Activated naive CD8-positive, alpha-beta T cell (primary cell): ENCODE results near the gene KCNG3.
A peak's percentile ranks its signal among the peaks of the same experiment; 100 is the strongest.
"Not testable (repeated sequence)": the region's sequence is repeated elsewhere in the genome, so short reads cannot be mapped to it uniquely, and the experiment has no call there.

Experiments used
- H3K27ac Mint-ChIP-seq: one replicate; pipeline ENCODE4 v1.8.0; 2021; ENCODE audit warnings: mixed read lengths
- H3K27me3 Mint-ChIP-seq: one replicate; pipeline ENCODE4 v1.8.0; 2021; ENCODE audit warnings: mixed read lengths
- H3K36me3 Mint-ChIP-seq: one replicate; pipeline ENCODE4 v1.8.0; 2021; ENCODE audit warnings: mixed read lengths
- H3K4me1 Mint-ChIP-seq: one replicate; pipeline ENCODE4 v1.8.0; 2021; ENCODE audit warnings: low read depth, mixed read lengths
- H3K4me3 Mint-ChIP-seq: one replicate; pipeline ENCODE4 v1.8.0; 2021; ENCODE audit warnings: mild to moderate bottlenecking, mixed read lengths
- H3K9me3 Mint-ChIP-seq: one replicate; pipeline ENCODE4 v1.8.0; 2021; ENCODE audit warnings: low read depth, mixed read lengths

The KCNG3 gene

DNA sequence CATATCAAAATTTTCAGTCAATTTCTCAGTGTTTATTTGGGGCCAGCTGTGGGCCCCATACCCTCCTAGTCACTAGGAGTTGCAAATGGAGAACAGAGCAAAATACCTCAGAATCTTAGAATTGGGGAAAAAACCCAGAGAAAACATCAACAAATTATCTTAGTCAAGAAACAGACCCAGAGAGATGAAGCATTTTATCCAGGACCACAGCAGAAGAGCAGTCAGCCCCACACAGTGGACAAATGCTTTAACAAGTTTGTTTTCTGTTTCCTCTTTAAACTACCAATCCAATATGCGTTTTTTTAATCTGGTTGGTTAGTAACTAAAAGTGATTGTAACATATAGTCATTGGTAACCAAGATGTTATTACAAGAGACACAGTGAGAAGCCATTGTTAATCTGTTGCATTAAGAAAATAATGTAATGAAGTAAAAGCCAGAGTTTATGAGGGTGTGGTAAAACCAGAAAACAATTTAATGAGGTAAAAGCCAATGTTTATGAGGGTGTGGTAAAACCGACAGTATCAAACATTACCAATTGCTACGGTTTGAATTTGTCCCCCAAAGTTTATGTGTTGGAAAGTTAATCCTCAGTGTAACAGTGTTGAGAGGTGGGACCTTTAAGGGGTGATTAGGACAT is 72.1 kb downstream of the KCNG3 start:
- H3K27me3 Mint-ChIP-seq: no peaks in the 10 kb centered on the region
- H3K4me1 Mint-ChIP-seq: peaks cover 35% of the 10 kb centered on the region
- no peaks in the 10 kb centered on the region for H3K9me3 Mint-ChIP-seq
- peak overlapping the region; percentile 79 for H3K27ac Mint-ChIP-seq
- no peaks in the 10 kb centered on the region for H3K36me3 Mint-ChIP-seq
- no peak overlapping the region for H3K4me3 Mint-ChIP-seq

DNA sequence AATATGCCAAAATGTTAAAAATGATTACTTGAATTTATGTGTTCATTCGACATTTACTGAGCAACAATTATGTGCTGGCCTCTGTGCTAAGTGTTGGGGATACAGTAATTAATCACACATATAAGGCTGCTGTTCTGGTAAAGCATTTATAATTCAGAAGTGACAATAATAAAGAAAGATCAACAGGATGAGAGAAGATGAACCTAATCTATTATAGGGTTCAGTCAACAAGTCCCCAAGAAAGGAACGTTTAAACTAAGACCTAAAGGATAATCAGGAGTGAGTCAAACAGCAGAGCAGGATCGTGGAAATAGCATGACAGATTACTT is 72.7 kb downstream of the KCNG3 start:
- H3K4me3 Mint-ChIP-seq: peak overlapping the region; percentile 73
- peaks cover 35% of the 10 kb centered on the region for H3K4me1 Mint-ChIP-seq
- no peaks in the 10 kb centered on the region for H3K27me3 Mint-ChIP-seq
- no peaks in the 10 kb centered on the region for H3K9me3 Mint-ChIP-seq
- no peaks in the 10 kb centered on the region for H3K36me3 Mint-ChIP-seq
- peak overlapping the region; percentile 93 for H3K27ac Mint-ChIP-seq

DNA sequence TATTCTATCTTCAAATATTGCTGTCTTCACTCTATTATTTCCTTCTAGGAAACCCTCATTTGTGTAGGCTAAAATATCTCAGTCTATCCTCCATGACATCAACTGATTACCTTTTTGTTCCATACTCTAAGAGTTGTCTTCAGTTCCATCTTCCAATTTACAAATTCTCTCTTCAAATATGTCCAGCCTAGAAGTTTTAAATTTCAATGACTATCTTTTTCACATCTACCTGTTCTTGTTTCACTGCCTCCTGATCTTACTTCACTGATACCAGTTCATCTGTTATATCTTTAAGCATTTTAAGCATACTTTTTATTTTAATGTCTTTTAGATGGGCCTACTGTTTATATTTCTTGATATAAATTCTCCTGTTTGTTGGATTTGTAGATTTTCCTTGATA is 79.1 kb downstream of the KCNG3 start:
- H3K36me3 Mint-ChIP-seq: peaks cover 9% of the 10 kb centered on the region
- peaks cover 15% of the 10 kb centered on the region for H3K9me3 Mint-ChIP-seq
- no peaks in the 10 kb centered on the region for H3K27me3 Mint-ChIP-seq
- H3K27ac Mint-ChIP-seq: no peak overlapping the region
- peaks cover 14% of the 10 kb centered on the region for H3K4me1 Mint-ChIP-seq
- no peak overlapping the region for H3K4me3 Mint-ChIP-seq

DNA sequence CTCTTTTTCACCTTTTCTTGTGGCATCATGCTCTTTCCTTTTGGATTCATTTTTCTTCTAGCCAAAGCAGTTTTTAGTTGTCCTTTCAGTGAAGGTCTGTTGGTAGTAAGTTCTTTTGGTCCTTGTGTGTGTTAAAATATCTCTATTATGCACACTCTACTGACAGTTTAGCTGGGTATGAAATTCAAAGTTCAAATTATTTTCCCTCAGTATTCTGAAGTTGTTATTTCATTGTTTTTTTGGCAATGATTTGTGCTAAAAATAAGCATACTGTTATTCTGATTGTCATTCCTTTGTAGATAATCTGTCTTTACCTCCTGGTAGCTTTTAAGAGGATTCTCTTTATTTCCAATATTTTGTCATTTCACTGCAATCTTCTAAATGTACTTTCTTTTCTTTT is 79.6 kb downstream of the KCNG3 start:
- Mint-ChIP-seq H3K27ac (no peak overlapping the region), H3K4me3 (no peak overlapping the region), H3K36me3 (peaks cover 9% of the 10 kb centered on the region), H3K27me3 (no peaks in the 10 kb centered on the region), H3K4me1 (peaks cover 11% of the 10 kb centered on the region), H3K9me3 (peaks cover 15% of the 10 kb centered on the region)

DNA sequence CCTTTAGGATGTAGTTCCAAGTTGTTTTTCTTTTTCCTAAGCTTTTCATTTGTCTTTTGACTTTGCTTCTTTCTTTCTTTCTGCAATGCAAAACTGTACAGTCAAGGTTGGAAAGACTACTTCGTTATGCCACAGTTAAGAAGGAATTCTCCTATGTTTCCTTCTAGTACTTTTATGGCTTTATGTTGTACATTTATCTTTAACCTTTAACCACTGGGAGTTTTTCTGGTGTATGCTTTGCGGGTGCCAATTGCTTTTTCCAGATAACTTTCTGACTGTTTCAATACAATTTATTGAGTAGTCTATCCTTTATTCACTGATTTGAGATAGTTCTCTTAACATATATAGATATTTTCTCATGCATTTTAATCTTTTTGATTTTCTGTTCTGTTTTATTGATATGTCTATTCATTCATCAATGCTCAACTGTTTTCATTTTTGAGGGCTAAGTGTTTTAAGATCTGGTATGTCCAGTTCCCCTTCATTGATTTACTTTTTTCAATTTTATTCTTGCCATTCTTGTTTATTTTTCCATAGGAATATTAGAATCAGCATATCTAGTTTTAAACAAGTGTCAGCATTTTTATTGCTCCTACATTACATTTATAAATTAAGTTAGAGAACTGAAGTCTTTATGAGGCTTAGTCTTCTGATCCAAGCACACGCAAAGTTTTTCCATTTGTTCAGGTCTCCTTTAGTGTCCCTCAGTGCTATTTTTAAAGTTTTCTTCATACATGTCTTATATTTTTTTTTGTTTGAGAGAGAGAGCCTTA is 82.9 kb downstream of the KCNG3 start:
- H3K27me3 Mint-ChIP-seq: no peaks in the 10 kb centered on the region
- H3K4me3 Mint-ChIP-seq: no peak overlapping the region
- no peak overlapping the region for H3K27ac Mint-ChIP-seq
- peaks cover 9% of the 10 kb centered on the region for H3K36me3 Mint-ChIP-seq
- peaks cover 15% of the 10 kb centered on the region for H3K9me3 Mint-ChIP-seq
- no peaks in the 10 kb centered on the region for H3K4me1 Mint-ChIP-seq

DNA sequence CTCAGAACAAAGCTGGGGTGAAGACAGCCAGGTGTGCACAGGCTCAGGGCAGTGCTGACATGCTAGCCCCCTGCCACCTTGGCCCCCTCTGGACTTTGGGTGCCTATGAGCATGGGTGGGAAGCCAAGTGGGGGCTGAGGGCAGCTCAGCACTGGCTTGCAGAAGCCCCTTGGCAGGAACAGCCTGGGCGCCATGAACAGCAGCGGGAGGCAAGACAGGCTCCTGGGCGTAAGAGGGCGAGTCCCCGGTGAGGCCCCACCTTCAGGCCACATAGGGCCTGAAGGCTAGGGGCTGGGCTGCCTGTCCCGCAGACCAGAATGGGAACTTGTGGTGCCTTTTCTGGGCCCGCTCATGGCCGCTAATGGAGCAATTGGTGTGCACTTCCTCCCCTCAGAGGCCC is 85.8 kb downstream of the KCNG3 start:
- no peaks in the 10 kb centered on the region for H3K4me1 Mint-ChIP-seq
- no peaks in the 10 kb centered on the region for H3K27me3 Mint-ChIP-seq
- H3K27ac Mint-ChIP-seq: no peak overlapping the region
- no peaks in the 10 kb centered on the region for H3K36me3 Mint-ChIP-seq
- H3K4me3 Mint-ChIP-seq: no peak overlapping the region
- H3K9me3 Mint-ChIP-seq: no peaks in the 10 kb centered on the region

DNA sequence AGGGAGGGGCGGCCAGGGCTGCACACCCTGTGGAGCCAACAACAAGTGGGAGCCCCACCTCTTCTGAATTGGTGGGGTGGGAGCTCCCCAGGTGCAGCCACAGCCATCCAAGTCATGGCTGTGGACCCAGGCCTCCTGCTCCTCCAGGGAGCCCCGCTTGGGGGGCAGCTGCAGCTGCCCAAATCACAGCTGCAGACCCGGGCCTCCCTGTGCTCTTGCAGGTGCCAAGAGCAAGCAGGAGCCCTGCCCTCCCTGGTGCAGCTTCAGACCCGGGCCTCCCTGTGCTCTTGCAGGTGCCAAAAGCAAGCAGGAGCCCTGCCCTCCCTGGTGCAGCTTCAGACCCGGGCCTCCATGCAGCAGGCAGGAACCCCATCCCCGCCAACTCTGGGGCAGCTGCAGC is 86.3 kb downstream of the KCNG3 start:
- no peak overlapping the region for H3K27ac Mint-ChIP-seq
- H3K4me3 Mint-ChIP-seq: no peak overlapping the region
- H3K36me3 Mint-ChIP-seq: no peaks in the 10 kb centered on the region
- no peaks in the 10 kb centered on the region for H3K4me1 Mint-ChIP-seq
- no peaks in the 10 kb centered on the region for H3K27me3 Mint-ChIP-seq
- H3K9me3 Mint-ChIP-seq: no peaks in the 10 kb centered on the region

DNA sequence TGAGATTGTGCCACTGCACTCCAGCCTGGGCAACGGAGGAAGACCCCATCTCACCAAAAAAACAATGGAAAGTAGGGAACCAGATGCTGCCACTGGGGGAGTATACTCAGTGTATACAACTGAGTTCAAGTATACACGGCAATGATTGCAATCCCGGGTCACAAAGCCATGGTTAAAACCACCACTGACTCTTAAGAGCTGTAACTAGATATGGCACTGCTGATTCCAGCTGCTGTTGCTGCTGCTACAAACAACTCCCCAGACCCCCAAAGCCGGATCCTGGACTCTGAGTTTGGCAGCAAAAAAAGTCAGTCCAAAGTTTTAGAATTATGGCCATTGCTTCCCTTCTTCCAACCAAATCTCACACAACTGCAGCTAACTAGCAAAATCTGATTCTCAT is 89.1 kb downstream of the KCNG3 start:
- no peaks in the 10 kb centered on the region for H3K36me3 Mint-ChIP-seq

DNA sequence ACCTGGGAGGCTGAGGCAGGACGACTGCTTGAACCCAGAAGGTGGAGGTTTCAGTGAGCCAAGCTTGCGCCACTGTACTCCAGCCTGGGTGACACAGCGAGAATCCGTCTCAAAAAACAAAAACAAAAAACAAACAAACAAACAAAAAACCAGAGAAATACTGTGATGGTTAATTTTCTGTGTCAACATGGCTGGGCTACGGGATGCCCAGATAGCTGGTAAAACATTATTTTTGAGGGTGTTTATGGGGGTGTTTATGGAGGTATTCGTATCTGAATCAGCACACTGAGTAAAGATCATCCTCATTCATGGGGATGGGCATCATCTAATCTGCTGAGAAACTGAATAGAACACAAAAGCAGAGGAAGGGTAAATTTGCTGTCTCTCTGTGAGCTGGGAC is 92.0 kb downstream of the KCNG3 start:
- no peaks in the 10 kb centered on the region for H3K36me3 Mint-ChIP-seq
- no peak overlapping the region for H3K27ac Mint-ChIP-seq
- H3K27me3 Mint-ChIP-seq: no peaks in the 10 kb centered on the region
- no peak overlapping the region for H3K4me3 Mint-ChIP-seq
- H3K9me3 Mint-ChIP-seq: no peaks in the 10 kb centered on the region
- no peaks in the 10 kb centered on the region for H3K4me1 Mint-ChIP-seq

More for the DNA sequence above, 89.1 kb downstream of the KCNG3 start:
- no peak overlapping the region for H3K27ac Mint-ChIP-seq
- H3K9me3 Mint-ChIP-seq: no peaks in the 10 kb centered on the region
- H3K27me3 Mint-ChIP-seq: no peaks in the 10 kb centered on the region
- no peaks in the 10 kb centered on the region for H3K4me1 Mint-ChIP-seq
- no peak overlapping the region for H3K4me3 Mint-ChIP-seq

DNA sequence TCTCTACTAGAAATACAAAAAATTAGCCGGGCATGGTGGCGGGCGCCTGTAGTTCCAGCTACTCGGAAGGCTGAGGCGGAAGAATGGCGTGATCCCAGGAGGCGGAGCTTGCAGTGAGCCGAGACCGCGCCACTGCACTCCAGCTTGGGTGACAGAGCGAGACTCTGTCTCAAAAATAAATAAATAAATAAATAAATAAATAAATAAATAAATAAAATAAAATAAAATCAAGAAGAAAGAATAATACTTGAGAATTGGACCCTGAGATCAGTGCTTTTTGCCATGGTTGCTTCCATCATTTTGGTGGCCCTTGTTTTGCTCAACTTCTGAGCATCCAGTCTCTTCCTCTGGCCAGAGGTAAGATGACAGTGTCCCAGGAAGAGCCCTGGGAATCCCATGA is 95.7 kb downstream of the KCNG3 start:
- H3K9me3 Mint-ChIP-seq, H3K36me3 Mint-ChIP-seq, H3K27me3 Mint-ChIP-seq, H3K4me3 Mint-ChIP-seq, H3K4me1 Mint-ChIP-seq, H3K27ac Mint-ChIP-seq: not testable (repeated sequence)

DNA sequence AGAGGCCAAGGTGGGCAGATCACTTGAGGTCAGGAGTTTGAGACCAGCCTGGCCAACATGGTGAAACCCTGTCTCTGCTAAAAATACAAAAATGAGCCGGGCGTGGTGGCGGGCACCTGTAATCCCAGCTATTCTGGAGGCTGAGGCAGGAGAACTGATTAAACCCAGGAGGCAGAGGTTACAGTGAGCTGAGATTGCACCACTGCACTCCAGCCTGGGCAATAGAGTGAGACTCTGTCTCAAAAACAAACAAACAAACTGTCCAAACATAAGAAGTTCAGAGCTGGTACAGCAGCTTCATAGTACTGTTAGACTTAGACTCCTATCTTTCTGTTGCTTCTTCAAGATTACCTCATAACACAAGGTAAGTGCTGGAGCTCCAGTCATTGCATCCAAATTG is 100.5 kb downstream of the KCNG3 start:
- H3K27ac Mint-ChIP-seq, H3K36me3 Mint-ChIP-seq, H3K9me3 Mint-ChIP-seq, H3K27me3 Mint-ChIP-seq, H3K4me3 Mint-ChIP-seq, H3K4me1 Mint-ChIP-seq: not testable (repeated sequence)

DNA sequence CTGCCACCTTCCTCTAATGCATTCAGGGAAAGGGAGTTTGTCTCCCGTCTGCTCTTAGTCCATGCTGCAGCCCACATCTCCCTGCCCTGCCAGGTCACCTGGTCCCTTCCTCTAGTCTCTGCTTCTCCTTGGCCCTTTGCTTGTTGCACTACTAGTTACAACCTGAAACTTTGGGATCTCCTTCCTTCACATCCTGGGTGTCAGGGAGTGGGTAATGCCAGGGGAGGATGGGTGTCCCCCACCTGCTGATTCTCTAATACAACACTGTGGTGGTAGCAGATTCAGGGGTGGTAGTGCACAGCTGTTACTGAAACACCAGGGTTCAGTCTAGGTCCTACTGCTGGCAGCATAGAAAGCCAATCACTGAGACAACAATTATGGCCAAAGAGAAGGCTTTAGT is 101.6 kb downstream of the KCNG3 start:
- Mint-ChIP-seq H3K27me3 (no peaks in the 10 kb centered on the region), H3K9me3 (no peaks in the 10 kb centered on the region), H3K36me3 (no peaks in the 10 kb centered on the region), H3K27ac (no peak overlapping the region), H3K4me3 (no peak overlapping the region), H3K4me1 (no peaks in the 10 kb centered on the region)
